ENCODE data around the gene PLXNA4. TPM values are rescaled to one million over a fixed set of nuclear protein-coding genes. Genes with fewer than 3 reads are reported as not detected.

The PLXNA4 gene
- total RNA-seq, 1 donor from 2014 or later, result 5.2 TPM

DNA sequence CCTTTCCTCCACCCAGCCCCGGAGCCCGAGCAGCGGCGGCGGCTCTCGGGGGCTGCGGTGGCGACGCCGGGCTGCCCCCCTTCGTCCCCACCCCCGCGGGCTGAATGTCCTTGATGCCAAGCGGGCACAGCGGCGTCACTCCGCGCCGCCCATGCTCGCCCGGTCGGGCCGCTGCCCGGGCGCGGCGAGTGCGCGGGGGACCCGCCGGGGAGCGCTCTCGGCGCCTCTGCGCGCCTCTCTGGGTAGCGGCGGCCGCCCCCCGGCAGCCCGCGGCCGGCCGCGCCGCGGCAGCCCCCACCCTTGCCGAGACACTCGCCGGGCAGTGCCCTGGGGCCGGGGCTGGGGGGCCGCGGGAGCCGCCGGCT lies 433 bp upstream of the PLXNA4 start:
- no peak for DNase-seq (ENCODE audit: low spot score in 2 of 2, unreplicated experiment in 2 of 2)
- H3K36me3 Mint-ChIP-seq, result no peaks in the 10 kb centered on the region
- H3K4me1 Mint-ChIP-seq, result peaks cover 23% of the 10 kb centered on the region
- no peak overlapping the region for H3K27ac Mint-ChIP-seq
- H3K27me3 Mint-ChIP-seq (ENCODE audit: low read depth), result peaks cover 88% of the 10 kb centered on the region
- no peaks in the 10 kb centered on the region for H3K9me3 Mint-ChIP-seq
- H3K4me3 Mint-ChIP-seq, result peak overlapping the region; percentile 68
- TF ChIP-seq CTCF (IDR thresholded peaks at IDR 0.05; ENCODE audit: unreplicated experiment), result no peak

- TF ChIP-seq CTCF (IDR thresholded peaks at IDR 0.05; ENCODE audit: unreplicated experiment), result no peak
- Mint-ChIP-seq H3K36me3 (no peaks in the 10 kb centered on the region), H3K4me3 (peak overlapping the region; percentile 68), H3K27ac (no peak overlapping the region), H3K9me3 (no peaks in the 10 kb centered on the region), H3K4me1 (peaks cover 22% of the 10 kb centered on the region), H3K27me3 (ENCODE audit: low read depth) (peaks cover 91% of the 10 kb centered on the region)
- peak in 1 of 2 experiments; percentile 57 for DNase-seq (ENCODE audit: low spot score in 2 of 2, unreplicated experiment in 2 of 2)
Observed at GRCh38 chr7:132575419-132575981, 770 bp downstream of the PLXNA4 start.

- Mint-ChIP-seq H3K36me3 (no peaks in the 10 kb centered on the region), H3K4me3 (no peak overlapping the region), H3K27me3 (ENCODE audit: low read depth) (peaks cover 91% of the 10 kb centered on the region), H3K27ac (no peak overlapping the region), H3K9me3 (no peaks in the 10 kb centered on the region), H3K4me1 (peaks cover 18% of the 10 kb centered on the region)
- TF ChIP-seq CTCF (IDR thresholded peaks at IDR 0.05; ENCODE audit: unreplicated experiment), result no peak
- no peak for DNase-seq (ENCODE audit: low spot score in 2 of 2, unreplicated experiment in 2 of 2)
Observed at GRCh38 chr7:132574223-132574622, 2.0 kb downstream of the PLXNA4 start.

GRCh38 chr7:132573251-132573955 lies 2.9 kb downstream of the PLXNA4 start:
- Mint-ChIP-seq H3K27ac (no peak overlapping the region), H3K9me3 (no peaks in the 10 kb centered on the region), H3K4me1 (peaks cover 18% of the 10 kb centered on the region), H3K4me3 (no peak overlapping the region), H3K36me3 (no peaks in the 10 kb centered on the region), H3K27me3 (ENCODE audit: low read depth) (peaks cover 91% of the 10 kb centered on the region)
- no peak for DNase-seq (ENCODE audit: low spot score in 2 of 2, unreplicated experiment in 2 of 2)
- no peak for TF ChIP-seq CTCF (IDR thresholded peaks at IDR 0.05; ENCODE audit: unreplicated experiment)

GRCh38 chr7:132572526-132572925 lies 3.7 kb downstream of the PLXNA4 start:
- Mint-ChIP-seq H3K4me1 (peaks cover 14% of the 10 kb centered on the region), H3K9me3 (no peaks in the 10 kb centered on the region), H3K36me3 (no peaks in the 10 kb centered on the region), H3K4me3 (no peak overlapping the region), H3K27me3 (ENCODE audit: low read depth) (peaks cover 91% of the 10 kb centered on the region), H3K27ac (no peak overlapping the region)
- DNase-seq (ENCODE audit: low spot score in 2 of 2, unreplicated experiment in 2 of 2), result no peak
- TF ChIP-seq CTCF (IDR thresholded peaks at IDR 0.05; ENCODE audit: unreplicated experiment), result no peak
